Retinal pigment epithelial cell (primary cell): ENCODE data around the gene INPP5F.

Source experiments
- DNase-seq: peaks from one replicate; pipeline ENCODE4 v3.0.0-alpha.2; 2010; ENCODE audit warnings: low read depth
- H3K4me3 ChIP-seq: 2 replicates; pipeline ENCODE4 v1.5.1; 2011; ENCODE audit warnings: mild to moderate bottlenecking, low read length, control low read depth, moderate library complexity
- TF ChIP-seq, protein P1 (sequence below): conservative IDR thresholded peaks from 2 replicates; pipeline ENCODE4 v1.5.1; 2011; ENCODE audit warnings: low read depth, low read length, control low read depth, inconsistent platforms

Gene INPP5F

DNA sequence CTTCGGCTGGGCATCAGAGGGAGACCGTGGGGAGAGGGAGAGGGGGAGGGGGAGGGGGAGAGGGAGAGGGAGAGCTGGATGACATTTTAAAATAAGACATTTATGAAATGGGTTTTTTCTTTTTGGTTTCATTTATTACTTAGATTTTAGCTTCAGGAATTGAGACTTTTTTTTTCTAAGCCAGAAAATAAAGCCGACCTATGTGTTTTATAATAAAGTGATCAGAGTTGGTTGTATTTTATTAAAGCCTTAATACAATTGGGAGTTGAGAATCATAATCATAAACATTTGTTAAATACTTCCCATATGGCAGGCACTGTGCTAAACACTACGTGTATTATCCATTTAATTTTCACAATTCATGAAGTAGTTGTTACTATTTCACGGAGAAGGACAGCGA is 70.2 kb downstream of the INPP5F start:
- no peak for DNase-seq
- no peak overlapping the region for H3K4me3 ChIP-seq
- TF ChIP-seq, protein P1, sequence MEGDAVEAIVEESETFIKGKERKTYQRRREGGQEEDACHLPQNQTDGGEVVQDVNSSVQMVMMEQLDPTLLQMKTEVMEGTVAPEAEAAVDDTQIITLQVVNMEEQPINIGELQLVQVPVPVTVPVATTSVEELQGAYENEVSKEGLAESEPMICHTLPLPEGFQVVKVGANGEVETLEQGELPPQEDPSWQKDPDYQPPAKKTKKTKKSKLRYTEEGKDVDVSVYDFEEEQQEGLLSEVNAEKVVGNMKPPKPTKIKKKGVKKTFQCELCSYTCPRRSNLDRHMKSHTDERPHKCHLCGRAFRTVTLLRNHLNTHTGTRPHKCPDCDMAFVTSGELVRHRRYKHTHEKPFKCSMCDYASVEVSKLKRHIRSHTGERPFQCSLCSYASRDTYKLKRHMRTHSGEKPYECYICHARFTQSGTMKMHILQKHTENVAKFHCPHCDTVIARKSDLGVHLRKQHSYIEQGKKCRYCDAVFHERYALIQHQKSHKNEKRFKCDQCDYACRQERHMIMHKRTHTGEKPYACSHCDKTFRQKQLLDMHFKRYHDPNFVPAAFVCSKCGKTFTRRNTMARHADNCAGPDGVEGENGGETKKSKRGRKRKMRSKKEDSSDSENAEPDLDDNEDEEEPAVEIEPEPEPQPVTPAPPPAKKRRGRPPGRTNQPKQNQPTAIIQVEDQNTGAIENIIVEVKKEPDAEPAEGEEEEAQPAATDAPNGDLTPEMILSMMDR, result no peak

GRCh38 chr10:119801176-119801575 is 75.3 kb downstream of the INPP5F start:
- TF ChIP-seq, protein P1, result no peak
- H3K4me3 ChIP-seq, result no peak overlapping the region

DNA sequence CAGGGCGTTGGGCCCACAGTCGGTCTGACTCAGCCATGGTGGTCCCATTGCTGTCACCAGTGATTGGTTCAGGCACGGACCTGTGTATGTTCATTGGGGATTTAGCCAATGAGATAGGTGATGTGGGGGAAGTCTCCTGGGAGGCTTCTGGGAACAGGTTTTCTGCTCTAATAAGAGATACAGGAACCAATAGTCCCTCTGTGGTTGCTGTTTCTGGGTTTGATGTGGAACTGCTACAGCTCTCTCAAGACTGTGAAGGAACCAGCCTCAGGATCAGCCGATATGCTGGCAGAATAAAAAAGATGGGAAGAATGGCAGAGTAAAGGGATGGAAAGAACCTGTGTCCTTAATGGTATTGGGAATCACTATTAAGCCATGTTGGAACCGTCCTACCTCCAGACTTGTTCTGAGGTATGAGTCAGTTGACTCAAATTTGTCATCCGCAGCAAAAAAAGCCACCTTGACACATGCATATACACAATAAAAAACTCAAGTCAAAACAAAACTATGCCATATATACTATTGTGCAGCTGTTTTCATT is 76.2 kb downstream of the INPP5F start:
- no peak for DNase-seq
- TF ChIP-seq, protein P1, result no peak
- no peak overlapping the region for H3K4me3 ChIP-seq

More at GRCh38 chr10:119801176-119801575, 75.3 kb downstream of the INPP5F start:
- no peak for DNase-seq

- TF ChIP-seq, protein P1, result no peak
- no peak overlapping the region for H3K4me3 ChIP-seq
- no peak for DNase-seq
Observed at GRCh38 chr10:119803264-119803663, 77.4 kb downstream of the INPP5F start.

DNA sequence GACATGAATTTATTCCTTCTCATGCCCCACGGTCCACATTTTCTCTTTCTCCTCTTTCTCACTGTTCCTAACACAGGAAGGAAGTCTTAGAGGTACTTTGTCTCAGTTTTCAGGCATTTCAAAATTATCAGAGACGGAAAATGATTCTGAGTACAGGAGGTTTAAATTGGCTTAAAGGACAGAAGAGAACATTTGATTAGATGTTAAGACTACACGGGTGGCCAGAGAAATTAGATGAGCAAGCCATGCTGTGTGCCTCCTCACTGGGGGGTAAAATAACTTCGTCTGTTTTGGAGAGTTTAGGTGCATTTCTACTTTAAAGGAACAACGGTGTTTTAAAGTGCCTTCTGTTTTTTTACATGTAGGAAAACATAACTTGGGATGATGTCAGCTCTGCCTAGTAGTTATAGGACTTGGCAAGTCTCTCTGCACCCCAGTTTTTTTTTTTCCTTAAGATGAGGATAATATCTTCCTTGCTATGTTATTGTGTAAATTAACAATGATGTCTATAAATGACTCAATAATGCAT is 79.9 kb downstream of the INPP5F start:
- TF ChIP-seq, protein P1, result no peak
- no peak overlapping the region for H3K4me3 ChIP-seq
- no peak for DNase-seq

GRCh38 chr10:119806334-119807130 is 80.7 kb downstream of the INPP5F start:
- TF ChIP-seq, protein P1, result no peak

More at GRCh38 chr10:119806334-119807130, 80.7 kb downstream of the INPP5F start:
- no peak overlapping the region for H3K4me3 ChIP-seq
- DNase-seq, result no peak
